Lower leg skin (tissue), 4 donors: Measurements from ENCODE around the gene ZNF507. TPM values are rescaled to one million over a fixed set of nuclear protein-coding genes. Genes with fewer than 3 reads are reported as not detected.

Source experiments
- DNase-seq, 2 donors: peaks; one replicate each; pipeline ENCODE4 v3.0.0-alpha.2; 2019; ENCODE audit warnings: low spot score in 2 of 2
- H3K4me3 ChIP-seq: fragments of 200-600 bp; sonication (generic); 2 replicates; pipeline ENCODE4 v1.5.1; 2017; ENCODE audit warnings: mild to moderate bottlenecking, low read depth; ENCODE audit not compliant: poor library complexity, severe bottlenecking
- POLR2A ChIP-seq, 2 donors: fragments of 450-650 bp; IDR thresholded peaks; one replicate each; pipeline ENCODE4 v1.6.1; 2016 to 2017; ENCODE audit warnings: antibody characterized with exemption in 2 of 2, mild to moderate bottlenecking in 1 of 2, moderate library complexity in 1 of 2
- WGBS, 2 donors: methylation state at CpG; one replicate each; pipeline ENCODE4 v1.1.5; 2018; 5-methylcytosine and 5-hydroxymethylcytosine counted together
- intact Hi-C: fragments of 100-400 bp; cut with DNase I; formaldehyde crosslinking; loops from one replicate; pipeline ENCODE4 v1.15.0; 2023; ENCODE audit warnings: low total_unique reads
- total RNA-seq, 4 donors: library from RNA; depleted of rRNA; stranded (reverse); fragments of >200 nt; gene quantifications; one replicate each; pipeline ENCODE4 v1.1.0, GENCODE V29; 2016
- TF ChIP-seq, protein P1 (sequence below), 3 donors: fragments of 450-650 bp; IDR thresholded peaks; one replicate each; pipeline ENCODE4 v1.5.1; 2016; ENCODE audit warnings: antibody characterized with exemption in 3 of 3, mild to moderate bottlenecking in 3 of 3, moderate library complexity in 2 of 3

Gene ZNF507
- total RNA-seq, 4 donors from 2014 or later: 9.5 to 15.1 (median 13.1) TPM

DNA sequence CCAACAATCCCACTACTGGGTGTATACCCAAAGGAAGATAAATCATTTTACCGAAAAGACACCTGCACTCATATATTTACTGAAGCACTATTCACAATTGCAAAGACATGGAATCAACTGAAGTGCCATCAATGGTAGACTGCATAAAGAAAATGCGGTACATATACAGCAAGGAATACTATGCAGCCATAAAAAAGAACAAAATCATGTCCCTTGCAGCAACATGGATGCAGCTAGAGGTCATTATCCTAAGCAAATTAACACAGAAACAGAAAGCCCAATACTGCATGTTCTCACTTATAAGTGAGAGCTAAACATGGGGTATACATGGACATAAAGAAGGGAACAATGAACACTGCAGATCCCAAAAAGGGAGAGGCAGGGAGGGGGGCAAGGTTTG is 2.7 kb upstream of the ZNF507 start:
- intact Hi-C loops: no loop called here
- DNase-seq: no peak
- 97 to 100% methylated on average over 2 of the region's 2 CpGs for WGBS, 2 donors
- no peak for TF ChIP-seq POLR2A (IDR thresholded peaks at IDR 0.05)
- TF ChIP-seq, protein P1, sequence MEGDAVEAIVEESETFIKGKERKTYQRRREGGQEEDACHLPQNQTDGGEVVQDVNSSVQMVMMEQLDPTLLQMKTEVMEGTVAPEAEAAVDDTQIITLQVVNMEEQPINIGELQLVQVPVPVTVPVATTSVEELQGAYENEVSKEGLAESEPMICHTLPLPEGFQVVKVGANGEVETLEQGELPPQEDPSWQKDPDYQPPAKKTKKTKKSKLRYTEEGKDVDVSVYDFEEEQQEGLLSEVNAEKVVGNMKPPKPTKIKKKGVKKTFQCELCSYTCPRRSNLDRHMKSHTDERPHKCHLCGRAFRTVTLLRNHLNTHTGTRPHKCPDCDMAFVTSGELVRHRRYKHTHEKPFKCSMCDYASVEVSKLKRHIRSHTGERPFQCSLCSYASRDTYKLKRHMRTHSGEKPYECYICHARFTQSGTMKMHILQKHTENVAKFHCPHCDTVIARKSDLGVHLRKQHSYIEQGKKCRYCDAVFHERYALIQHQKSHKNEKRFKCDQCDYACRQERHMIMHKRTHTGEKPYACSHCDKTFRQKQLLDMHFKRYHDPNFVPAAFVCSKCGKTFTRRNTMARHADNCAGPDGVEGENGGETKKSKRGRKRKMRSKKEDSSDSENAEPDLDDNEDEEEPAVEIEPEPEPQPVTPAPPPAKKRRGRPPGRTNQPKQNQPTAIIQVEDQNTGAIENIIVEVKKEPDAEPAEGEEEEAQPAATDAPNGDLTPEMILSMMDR (IDR thresholded peaks at IDR 0.05): no peak
- no peak overlapping the region for H3K4me3 ChIP-seq

DNA sequence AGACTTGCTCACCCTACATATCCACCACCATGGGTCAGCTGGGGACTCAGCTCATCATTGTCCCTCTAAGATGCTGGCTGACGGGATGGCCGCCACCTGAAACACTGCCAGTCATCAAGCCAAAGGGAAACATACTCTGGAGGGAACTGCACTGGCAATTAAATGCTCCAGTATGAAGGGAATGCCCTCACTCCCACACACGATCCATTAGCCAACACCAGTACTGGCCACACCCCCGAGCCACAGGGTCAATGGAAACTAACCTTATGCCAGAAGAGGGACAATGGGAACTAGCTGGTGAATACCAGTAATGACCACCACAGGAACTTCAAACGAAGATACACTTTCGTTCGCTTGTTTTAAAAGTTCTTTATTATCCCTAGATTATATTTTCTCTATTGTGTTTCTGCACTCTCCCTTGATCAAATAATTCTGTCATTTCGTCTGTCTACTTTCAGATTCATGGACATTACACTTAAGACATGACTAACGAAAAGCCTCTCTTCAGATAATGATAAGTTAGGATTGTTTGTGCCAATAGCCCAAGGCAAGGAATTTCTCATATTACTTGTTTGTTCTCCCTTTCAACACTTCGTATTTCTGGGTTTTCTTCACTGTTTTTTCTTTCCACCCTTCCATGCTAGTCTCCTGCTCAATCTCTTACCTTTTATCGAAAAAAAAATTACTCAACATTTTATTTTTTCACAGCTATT is 1.7 kb upstream of the ZNF507 start:
- peak in 1 of 2 donors; percentile 73 for DNase-seq
- TF ChIP-seq, protein P1 (IDR thresholded peaks at IDR 0.05): no peak
- TF ChIP-seq POLR2A (IDR thresholded peaks at IDR 0.05): no peak
- WGBS, 2 donors: 46 to 53% methylated on average over 11 of the region's 11 CpGs
- intact Hi-C loops: no loop called here
- H3K4me3 ChIP-seq: no peak overlapping the region

DNA sequence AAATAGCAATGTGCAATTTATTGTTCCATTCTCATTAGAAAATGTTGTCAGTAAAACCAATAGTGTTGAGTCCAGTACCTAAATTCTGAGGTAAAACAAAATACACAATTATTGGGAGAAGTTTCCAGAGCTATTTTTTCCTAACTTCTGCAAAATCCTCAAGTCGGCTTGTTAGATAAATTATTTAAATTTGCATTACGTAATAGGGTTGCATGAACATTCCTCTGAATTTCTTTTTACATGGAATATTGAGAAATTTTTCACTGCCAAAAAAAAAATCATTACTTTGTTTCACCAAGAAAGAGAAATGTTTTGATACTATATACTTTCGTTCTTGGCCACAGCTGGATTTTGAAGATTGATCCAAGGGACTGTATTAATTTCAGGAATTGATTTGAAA is 1.5 kb downstream of the ZNF507 start:
- DNase-seq: no peak
- no peak for TF ChIP-seq POLR2A (IDR thresholded peaks at IDR 0.05)
- TF ChIP-seq, protein P1 (IDR thresholded peaks at IDR 0.05): no peak
- H3K4me3 ChIP-seq: no peak overlapping the region
- intact Hi-C loops: no loop called here
- WGBS, 2 donors: 61 to 62% methylated on average over 3 of the region's 3 CpGs

GRCh38 chr19:32347573-32347972 is 2.2 kb downstream of the ZNF507 start:
- no peak for DNase-seq
- intact Hi-C loops: no loop called here
- no peak overlapping the region for H3K4me3 ChIP-seq
- TF ChIP-seq, protein P1 (IDR thresholded peaks at IDR 0.05): no peak
- no peak for TF ChIP-seq POLR2A (IDR thresholded peaks at IDR 0.05)

DNA sequence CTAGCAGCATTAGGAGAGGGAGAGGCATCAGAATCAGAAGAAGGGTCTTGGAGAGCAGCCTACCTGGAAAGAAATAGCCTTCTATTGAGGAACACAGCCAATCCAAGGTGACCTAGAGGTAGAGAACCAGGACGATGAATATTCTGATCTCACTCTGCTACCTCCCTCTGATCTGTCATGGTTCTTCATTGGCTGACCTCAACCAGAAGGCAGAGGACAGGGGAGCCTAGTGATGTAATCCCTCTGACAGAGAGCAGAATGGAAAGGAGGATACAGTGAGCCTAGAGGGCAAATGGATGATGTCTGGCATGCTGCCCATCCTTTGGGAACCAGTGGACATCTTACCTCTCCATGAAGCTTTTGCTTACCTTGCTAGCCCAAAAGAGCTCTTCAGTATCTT is 3.6 kb downstream of the ZNF507 start:
- intact Hi-C loops: no loop called here
- H3K4me3 ChIP-seq: no peak overlapping the region
- TF ChIP-seq POLR2A (IDR thresholded peaks at IDR 0.05): no peak
- TF ChIP-seq, protein P1 (IDR thresholded peaks at IDR 0.05): no peak
- no peak for DNase-seq
- WGBS, 2 donors: 100% methylated on average over 1 of the region's 1 CpG
